LNCaP clone FGC (cell line): Measurements from ENCODE around the gene VENTX.
"Not testable (repeated sequence)": the region's sequence is repeated elsewhere in the genome, so short reads cannot be mapped to it uniquely, and the experiment has no call there.

ENCODE experiments used
- DNase-seq: peaks from one replicate; pipeline ENCODE4 v3.0.0-alpha.2; 2011; ENCODE audit warnings: low read depth
- H3K4me3 ChIP-seq: 2 replicates; pipeline ENCODE4 v1.5.1; 2011; ENCODE audit warnings: mild to moderate bottlenecking, low read depth, low read length, control low read depth
- CTCF ChIP-seq: IDR thresholded peaks from 2 replicates; pipeline ENCODE4 v1.5.1; 2012; ENCODE audit warnings: mild to moderate bottlenecking; ENCODE audit not compliant: control insufficient read depth, insufficient read depth; ENCODE audit errors: extremely low read depth

Gene VENTX

GRCh38 chr10:133261726-133262325 is 24.2 kb downstream of the VENTX start:
- no peak for TF ChIP-seq CTCF
- H3K4me3 ChIP-seq = peak overlapping the region; percentile 76
- no peak for DNase-seq

GRCh38 chr10:133262696-133263095 is 25.0 kb downstream of the VENTX start:
- H3K4me3 ChIP-seq = no peak overlapping the region
- DNase-seq = no peak
- TF ChIP-seq CTCF = no peak

- H3K4me3 ChIP-seq = no peak overlapping the region
- no peak for TF ChIP-seq CTCF
- DNase-seq = no peak
Measured at GRCh38 chr10:133263674-133264073, 26.0 kb downstream of the VENTX start.

DNA sequence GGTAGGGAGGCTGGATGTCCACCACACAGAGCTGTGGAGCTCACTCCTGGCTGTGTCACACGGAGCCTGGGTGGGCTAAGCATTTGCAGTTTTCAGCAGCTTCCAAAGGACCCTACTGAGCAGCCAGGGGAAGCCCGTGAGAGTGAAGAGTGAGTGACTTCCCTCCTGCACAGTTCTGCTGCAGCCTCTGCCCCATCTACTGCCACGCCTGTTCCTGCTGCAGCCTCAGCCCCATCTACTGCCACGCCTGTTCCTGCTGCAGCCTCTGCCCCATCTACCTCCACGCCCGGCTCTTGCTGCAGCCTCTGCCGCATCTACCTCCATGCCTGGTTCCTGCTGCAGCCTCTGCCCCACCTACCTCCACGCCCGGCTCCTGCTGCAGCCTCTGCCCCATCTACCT is 26.8 kb downstream of the VENTX start:
- no peak for TF ChIP-seq CTCF
- H3K4me3 ChIP-seq = no peak overlapping the region
- DNase-seq = no peak

DNA sequence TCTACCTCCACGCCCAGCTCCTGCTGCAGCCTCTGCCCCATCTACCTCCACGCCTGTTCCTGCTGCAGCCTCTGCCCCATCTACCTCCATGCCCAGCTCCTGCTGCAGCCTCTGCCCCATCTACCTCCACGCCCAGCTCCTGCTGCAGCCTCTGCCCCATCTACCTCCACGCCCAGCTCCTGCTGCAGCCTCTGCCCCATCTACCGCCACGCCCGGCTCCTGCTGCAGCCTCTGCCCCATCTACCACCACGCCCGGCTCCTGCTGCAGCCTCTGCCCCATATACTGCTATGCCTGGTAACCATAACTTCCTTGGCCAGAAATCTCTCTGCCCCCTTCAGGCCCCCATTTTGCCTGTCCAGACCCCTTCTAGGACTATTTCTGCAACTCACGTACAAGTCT is 27.4 kb downstream of the VENTX start:
- DNase-seq, H3K4me3 ChIP-seq: not testable (repeated sequence)

DNA sequence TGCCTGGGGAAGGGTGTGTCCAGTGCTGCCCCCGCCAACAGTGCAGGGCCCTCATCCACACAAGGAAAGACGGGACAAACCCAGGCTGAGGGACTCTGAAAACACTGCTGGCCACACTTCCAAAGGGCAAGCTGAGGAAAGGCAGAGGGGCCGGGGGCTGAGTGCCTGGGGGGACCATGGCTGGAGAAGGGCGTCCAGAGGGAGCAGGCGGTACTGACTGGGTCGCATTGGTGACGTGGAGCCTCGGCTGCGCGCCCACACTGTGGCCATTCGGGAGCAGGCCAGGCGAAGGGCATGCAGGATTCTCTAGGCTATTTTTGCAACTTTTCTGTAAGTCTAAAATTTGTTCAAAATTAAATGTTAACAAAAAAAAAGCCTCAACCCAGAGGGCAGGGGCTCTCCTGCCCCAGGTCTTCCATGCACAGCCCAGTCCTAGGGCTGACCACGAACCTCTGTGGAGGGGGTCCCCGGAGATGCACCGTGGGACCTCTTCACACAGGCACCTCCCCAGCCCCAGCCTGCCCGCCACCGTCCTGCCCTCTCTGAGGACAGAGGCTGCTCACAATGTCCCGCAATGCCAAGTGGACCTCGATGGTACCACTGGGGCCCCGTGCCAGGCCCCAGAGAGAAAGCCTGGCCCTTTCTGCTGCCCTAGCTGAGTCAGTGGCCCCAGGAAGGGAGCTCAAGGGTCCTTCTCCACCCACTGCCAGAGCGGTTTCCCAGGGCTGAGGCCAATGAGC is 28.6 kb downstream of the VENTX start:
- TF ChIP-seq CTCF = no peak
- no peak for DNase-seq
- H3K4me3 ChIP-seq = no peak overlapping the region

DNA sequence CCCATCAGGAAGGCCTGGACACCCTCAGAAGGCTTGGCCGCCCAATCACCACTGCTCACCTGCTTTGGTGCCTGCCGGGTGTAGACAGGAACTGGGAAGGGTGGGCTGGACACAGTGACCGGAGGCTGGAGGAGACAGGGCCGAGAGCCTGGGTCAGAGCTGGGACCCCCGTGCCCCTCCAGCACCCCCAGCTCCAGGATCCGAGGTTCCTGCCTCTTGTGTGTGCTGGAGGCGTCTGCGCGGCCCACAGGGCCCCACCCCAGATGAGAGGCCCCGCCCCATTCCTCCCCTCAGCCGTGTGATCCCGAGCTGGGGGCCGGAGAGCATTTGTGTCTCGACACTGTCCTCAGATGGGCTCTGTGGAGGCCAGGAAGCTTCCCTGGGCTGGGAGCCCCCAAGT is 29.6 kb downstream of the VENTX start:
- H3K4me3 ChIP-seq = no peak overlapping the region
- DNase-seq = no peak
- TF ChIP-seq CTCF = no peak
